ENCODE measurements around the gene SLC35F2.
"Not testable (repeated sequence)": the region's sequence is repeated elsewhere in the genome, so short reads cannot be mapped to it uniquely, and the experiment has no call there.

The SLC35F2 gene

DNA sequence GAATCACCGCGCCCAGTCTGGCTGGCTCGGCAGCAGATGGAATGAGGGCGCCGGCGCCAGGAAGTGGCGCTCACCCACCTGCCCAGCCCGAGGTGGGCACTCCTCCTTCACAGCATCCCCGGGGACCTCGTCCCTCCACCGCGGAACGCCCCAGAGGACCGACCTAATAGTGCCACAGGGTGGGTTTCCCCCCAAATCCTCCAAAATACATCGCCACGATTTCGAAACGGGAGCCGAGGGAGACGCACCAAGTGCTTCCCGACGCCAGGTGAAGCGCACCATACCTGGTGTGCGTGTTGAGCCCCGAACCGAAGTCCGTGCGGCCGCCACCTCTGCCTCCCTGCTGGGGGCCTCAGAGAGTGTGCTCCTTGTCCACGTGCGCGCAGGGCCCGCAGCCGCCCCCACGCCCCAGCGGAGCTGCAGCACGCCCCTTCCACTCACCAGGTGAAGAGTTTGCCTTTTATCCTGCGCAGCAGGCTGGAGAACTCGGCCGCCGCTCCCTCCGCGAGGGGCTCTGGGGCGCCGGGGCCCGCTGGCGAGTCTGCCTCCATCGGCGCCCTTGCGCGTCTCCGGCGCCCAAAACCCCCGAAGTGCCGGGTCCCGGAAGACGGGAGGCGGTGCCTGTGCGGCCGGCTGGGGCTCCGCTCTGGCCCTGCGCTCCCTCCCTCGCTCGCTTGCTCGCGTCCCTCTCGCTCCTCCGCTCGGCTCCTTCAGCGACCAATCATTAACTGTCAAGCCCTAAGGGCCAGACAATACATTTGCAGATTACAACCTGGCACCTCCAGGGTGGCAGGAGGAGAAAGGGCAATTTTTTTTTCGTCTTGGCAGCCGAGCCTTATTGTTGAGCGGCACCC, at the start of gene SLC35F2:
TSS of gene SLC35F2 (minus strand) at position 571 of the 854 bp plus-strand sequence. CDS start at position 551, 20 bp downstream.
- H3K27ac ChIP-seq, result peak within 1 kb of the TSS; percentile 81
- TF ChIP-seq, protein P1, sequence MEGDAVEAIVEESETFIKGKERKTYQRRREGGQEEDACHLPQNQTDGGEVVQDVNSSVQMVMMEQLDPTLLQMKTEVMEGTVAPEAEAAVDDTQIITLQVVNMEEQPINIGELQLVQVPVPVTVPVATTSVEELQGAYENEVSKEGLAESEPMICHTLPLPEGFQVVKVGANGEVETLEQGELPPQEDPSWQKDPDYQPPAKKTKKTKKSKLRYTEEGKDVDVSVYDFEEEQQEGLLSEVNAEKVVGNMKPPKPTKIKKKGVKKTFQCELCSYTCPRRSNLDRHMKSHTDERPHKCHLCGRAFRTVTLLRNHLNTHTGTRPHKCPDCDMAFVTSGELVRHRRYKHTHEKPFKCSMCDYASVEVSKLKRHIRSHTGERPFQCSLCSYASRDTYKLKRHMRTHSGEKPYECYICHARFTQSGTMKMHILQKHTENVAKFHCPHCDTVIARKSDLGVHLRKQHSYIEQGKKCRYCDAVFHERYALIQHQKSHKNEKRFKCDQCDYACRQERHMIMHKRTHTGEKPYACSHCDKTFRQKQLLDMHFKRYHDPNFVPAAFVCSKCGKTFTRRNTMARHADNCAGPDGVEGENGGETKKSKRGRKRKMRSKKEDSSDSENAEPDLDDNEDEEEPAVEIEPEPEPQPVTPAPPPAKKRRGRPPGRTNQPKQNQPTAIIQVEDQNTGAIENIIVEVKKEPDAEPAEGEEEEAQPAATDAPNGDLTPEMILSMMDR (IDR thresholded peaks at IDR 0.05), result peak; percentile 18; the same call in 1 of the 2 replicates
- TF ChIP-seq ZFX (IDR thresholded peaks at IDR 0.05; ENCODE audit: borderline replicate concordance), result no peak

DNA sequence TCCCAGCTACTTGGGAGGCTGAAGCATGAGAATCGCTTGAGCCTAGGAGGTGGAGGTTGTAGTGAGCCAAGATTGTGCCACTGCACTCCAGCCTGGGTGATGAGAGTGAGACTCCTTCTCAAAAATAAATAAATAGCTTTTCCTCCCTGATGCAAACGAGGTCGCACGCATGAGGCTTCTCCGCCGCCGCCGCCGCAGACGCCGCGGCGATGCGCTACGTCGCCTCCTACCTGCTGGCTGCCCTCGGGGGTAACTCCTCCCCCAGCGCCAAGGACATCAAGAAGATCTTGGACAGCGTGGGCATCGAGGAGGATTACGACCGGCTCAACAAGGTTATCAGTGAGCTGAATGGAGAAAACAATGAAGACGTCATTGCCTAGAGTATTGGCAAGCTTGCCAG, 49.6 kb upstream of the SLC35F2 start:
- no peak overlapping the region for H3K27ac ChIP-seq
- TF ChIP-seq ZFX (IDR thresholded peaks at IDR 0.05; ENCODE audit: borderline replicate concordance), result no peak
- TF ChIP-seq, protein P1 (IDR thresholded peaks at IDR 0.05), result no peak

GRCh38 chr11:107898270-107898669, 39.7 kb upstream of the SLC35F2 start:
- TF ChIP-seq, protein P1 (IDR thresholded peaks at IDR 0.05), result peak; percentile 39
- no peak for TF ChIP-seq ZFX (IDR thresholded peaks at IDR 0.05; ENCODE audit: borderline replicate concordance)
- no peak overlapping the region for H3K27ac ChIP-seq

DNA sequence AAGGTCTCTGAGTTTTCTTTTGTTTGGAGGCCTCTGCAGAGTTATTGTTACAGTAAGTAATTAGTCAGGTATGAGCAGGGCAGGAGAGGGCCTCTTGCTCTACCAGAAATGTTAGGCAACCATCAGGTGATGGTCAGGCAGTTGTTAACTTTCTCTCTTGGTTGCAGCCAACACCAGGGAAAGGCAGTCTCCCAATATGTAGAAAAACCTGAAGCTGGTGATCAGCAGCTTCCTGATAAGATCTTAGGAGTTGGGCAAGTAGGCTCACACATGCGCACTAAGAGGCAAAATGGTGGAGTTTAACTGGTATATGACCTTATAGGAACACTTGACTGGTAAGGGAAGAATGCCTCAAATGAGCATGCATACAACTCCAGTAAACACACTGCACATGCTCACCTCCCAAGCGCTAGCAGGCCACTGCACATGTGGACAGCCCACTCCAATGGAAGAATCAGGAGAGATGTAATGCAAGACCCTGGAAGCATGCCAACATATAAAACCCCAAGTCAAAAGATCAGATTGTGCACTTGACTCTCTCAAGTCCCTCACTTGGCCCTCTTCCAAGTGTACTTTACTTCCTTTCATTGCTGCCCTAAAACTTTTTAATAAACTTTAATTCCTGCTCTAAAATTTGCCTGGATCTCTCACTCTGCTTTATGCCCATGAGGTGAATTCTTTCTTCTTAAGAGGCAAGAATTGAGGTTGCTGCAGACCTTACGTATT, 23.7 kb upstream of the SLC35F2 start:
- TF ChIP-seq ZFX (IDR thresholded peaks at IDR 0.05; ENCODE audit: borderline replicate concordance), result no peak
- TF ChIP-seq, protein P1 (IDR thresholded peaks at IDR 0.05), result no peak
- H3K27ac ChIP-seq, result no peak overlapping the region

GRCh38 chr11:107881471-107881870, 22.9 kb upstream of the SLC35F2 start:
- not testable (repeated sequence) for H3K27ac ChIP-seq

GRCh38 chr11:107876141-107876540, 17.6 kb upstream of the SLC35F2 start:
- TF ChIP-seq ZFX (IDR thresholded peaks at IDR 0.05; ENCODE audit: borderline replicate concordance), result no peak
- TF ChIP-seq, protein P1 (IDR thresholded peaks at IDR 0.05), result no peak
- no peak overlapping the region for H3K27ac ChIP-seq

DNA sequence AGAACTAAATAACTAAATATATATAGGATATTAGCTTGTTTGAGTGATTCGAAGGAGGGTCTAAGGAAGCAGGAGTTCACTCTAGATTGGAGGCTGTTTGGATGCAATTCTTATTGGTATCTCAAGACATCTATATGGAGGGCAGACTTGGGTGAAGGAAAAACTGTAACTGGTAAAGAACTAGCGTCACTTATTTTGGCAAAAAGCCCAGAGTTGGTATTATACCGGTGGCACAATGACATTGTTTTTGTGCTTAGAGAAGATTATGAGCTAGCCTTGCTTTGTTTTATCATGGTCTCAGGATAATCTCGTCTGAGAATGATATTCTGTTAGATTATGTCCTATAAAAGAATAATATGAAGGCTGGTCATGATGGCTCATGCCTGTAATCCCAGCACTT, 6.0 kb upstream of the SLC35F2 start:
- TF ChIP-seq ZFX (IDR thresholded peaks at IDR 0.05; ENCODE audit: borderline replicate concordance), result no peak
- TF ChIP-seq, protein P1 (IDR thresholded peaks at IDR 0.05), result no peak

More for the DNA sequence above, 6.0 kb upstream of the SLC35F2 start:
- H3K27ac ChIP-seq, result no peak overlapping the region

Data from 22Rv1 (cell line).